Measurements from ENCODE around the gene SCUBE1. TPM values are rescaled to one million over a fixed set of nuclear protein-coding genes. Genes with fewer than 3 reads are reported as not detected.
A peak's percentile ranks its signal among the peaks of the same experiment; 100 is the strongest.

SCUBE1 gene
- total and polyA plus RNA-seq, 2 donors from 2014 or later = 2.3 to 7.1 TPM

DNA sequence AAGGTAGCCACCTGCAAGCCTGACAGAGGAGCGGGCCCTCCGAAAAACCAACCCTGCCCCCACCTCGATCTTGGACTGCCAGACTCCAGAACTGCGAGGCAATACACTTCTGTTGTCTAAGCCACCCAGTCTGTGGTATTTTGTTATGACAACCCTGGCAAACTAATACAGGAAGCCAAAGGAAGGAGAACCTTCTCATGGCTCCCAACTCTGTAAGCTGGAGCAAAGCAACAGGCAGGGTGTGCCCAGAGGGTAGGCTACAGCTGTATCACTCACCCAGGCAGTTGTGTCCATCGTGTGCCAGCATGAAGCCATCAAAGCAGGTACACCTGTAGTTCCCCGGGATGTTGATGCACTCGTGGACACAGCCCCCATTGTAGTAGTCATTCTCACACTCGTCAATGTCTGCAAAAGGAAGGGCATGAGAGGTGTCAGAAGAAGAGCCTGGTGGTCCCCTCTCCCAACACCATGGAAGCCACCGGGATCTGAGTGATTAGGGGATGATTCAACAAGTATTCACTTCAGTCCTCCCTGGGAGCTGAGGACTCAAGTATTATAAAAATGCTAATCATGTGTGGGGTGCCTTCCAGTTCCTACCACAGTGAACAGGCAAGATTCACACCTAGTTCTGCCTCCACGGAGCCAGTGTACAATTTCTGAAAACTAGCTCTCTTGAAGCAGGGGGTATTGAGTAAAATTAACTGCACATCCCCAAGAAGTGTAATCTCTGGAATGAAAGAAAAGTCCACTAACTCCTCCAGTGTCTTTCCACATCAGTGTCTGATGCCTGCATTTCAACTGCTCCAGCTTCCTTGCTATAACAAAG, 23.3 kb downstream of the SCUBE1 start:
- H3K36me3 ChIP-seq (ENCODE audit: control insufficient read depth in 2 of 3, insufficient read depth in 3 of 3, low read length in 3 of 3) = no peaks in the 10 kb centered on the region
- H3K27me3 ChIP-seq (ENCODE audit: control insufficient read depth, insufficient read depth, low read length) = no peaks in the 10 kb centered on the region
- H3K27ac ChIP-seq (ENCODE audit: low read depth in 2 of 2, low read length in 2 of 2) = no peak overlapping the region
- TF ChIP-seq, protein P1, sequence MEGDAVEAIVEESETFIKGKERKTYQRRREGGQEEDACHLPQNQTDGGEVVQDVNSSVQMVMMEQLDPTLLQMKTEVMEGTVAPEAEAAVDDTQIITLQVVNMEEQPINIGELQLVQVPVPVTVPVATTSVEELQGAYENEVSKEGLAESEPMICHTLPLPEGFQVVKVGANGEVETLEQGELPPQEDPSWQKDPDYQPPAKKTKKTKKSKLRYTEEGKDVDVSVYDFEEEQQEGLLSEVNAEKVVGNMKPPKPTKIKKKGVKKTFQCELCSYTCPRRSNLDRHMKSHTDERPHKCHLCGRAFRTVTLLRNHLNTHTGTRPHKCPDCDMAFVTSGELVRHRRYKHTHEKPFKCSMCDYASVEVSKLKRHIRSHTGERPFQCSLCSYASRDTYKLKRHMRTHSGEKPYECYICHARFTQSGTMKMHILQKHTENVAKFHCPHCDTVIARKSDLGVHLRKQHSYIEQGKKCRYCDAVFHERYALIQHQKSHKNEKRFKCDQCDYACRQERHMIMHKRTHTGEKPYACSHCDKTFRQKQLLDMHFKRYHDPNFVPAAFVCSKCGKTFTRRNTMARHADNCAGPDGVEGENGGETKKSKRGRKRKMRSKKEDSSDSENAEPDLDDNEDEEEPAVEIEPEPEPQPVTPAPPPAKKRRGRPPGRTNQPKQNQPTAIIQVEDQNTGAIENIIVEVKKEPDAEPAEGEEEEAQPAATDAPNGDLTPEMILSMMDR (IDR thresholded peaks at IDR 0.05; ENCODE audit: borderline replicate concordance, extremely low read depth, insufficient read depth) = no peak
- H3K9ac ChIP-seq (ENCODE audit: low read length in 3 of 3) = no peak overlapping the region
- DNase-seq (no peak), FAIRE-seq (no peak)
- intact Hi-C loops (cut with DNase I) = no loop called here
- no peak overlapping the region for H3K4me3 ChIP-seq (ENCODE audit: low read length in 3 of 3)
- no peaks in the 10 kb centered on the region for H3K4me1 ChIP-seq (ENCODE audit: control insufficient read depth in 2 of 3, insufficient read depth in 2 of 3, low read depth in 1 of 3, low read length in 3 of 3)
- H3K9me3 ChIP-seq (ENCODE audit: control insufficient read depth in 2 of 3, insufficient read depth in 1 of 3, low read length in 3 of 3) = no peaks in the 10 kb centered on the region

DNA sequence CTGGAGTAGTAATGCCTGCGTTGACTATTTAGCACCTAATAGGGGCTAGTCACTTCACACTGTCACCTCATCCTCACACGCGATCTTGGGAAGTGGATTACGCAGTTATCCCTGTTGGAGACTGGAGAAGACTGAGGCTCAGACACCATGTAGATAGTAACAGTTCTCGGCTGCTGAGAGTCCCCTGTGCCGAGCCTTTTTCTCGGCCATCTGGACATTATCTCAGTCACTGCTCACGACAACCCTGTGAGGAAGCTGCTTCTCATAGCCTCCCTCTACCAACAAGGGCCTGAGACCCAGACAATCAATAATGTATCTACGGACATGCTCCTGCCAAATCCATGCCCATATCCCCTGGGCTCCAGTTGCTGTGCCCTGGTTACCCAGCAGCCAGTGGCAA, 25.9 kb downstream of the SCUBE1 start:
- no peak overlapping the region for H3K4me3 ChIP-seq (ENCODE audit: low read length in 3 of 3)
- FAIRE-seq (no peak), DNase-seq (no peak)
- H3K27ac ChIP-seq (ENCODE audit: low read depth in 2 of 2, low read length in 2 of 2) = no peak overlapping the region
- H3K27me3 ChIP-seq (ENCODE audit: control insufficient read depth, insufficient read depth, low read length) = no peaks in the 10 kb centered on the region
- intact Hi-C loops (cut with DNase I) = no loop called here
- H3K4me1 ChIP-seq (ENCODE audit: control insufficient read depth in 2 of 3, insufficient read depth in 2 of 3, low read depth in 1 of 3, low read length in 3 of 3) = peaks cover 0 to 2% (median 0%) of the 10 kb centered on the region in 3 donors
- no peak overlapping the region for H3K9ac ChIP-seq (ENCODE audit: low read length in 3 of 3)
- no peaks in the 10 kb centered on the region for H3K36me3 ChIP-seq (ENCODE audit: control insufficient read depth in 2 of 3, insufficient read depth in 3 of 3, low read length in 3 of 3)
- TF ChIP-seq, protein P1 (IDR thresholded peaks at IDR 0.05; ENCODE audit: borderline replicate concordance, extremely low read depth, insufficient read depth) = no peak
- no peaks in the 10 kb centered on the region for H3K9me3 ChIP-seq (ENCODE audit: control insufficient read depth in 2 of 3, insufficient read depth in 1 of 3, low read length in 3 of 3)

DNA sequence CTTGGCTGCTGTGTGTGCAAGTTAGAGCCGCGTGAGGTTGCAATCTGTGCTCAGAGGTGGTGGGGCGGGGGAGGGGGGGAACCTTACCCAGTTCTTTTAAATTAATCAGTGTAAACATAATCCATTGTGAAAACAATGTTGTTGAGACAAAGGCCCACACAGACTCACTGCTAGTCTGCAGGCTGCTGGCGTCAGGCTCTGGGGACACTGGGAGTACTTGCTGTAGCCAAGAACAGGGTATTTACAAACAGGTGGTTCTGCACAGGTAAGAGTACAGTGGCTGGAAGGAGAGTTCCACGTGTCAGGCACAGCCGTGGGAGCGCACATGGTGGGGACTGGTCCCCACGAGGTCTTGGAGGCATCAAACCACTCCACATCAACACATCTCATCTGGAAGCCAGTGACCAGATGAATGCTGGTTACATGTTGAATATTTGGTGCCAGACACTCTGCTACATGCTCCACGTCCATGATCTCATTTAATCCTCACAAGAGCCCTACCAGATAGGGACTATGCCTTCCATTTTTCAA, 27.4 kb downstream of the SCUBE1 start:
- DNase-seq (no peak), FAIRE-seq (no peak)
- H3K9ac ChIP-seq (ENCODE audit: low read length in 3 of 3) = no peak overlapping the region
- H3K36me3 ChIP-seq (ENCODE audit: control insufficient read depth in 2 of 3, insufficient read depth in 3 of 3, low read length in 3 of 3) = no peaks in the 10 kb centered on the region
- peaks cover 0 to 2% (median 0%) of the 10 kb centered on the region in 3 donors for H3K4me1 ChIP-seq (ENCODE audit: control insufficient read depth in 2 of 3, insufficient read depth in 2 of 3, low read depth in 1 of 3, low read length in 3 of 3)
- no peaks in the 10 kb centered on the region for H3K27me3 ChIP-seq (ENCODE audit: control insufficient read depth, insufficient read depth, low read length)
- TF ChIP-seq, protein P1 (IDR thresholded peaks at IDR 0.05; ENCODE audit: borderline replicate concordance, extremely low read depth, insufficient read depth) = no peak
- intact Hi-C loops (cut with DNase I) = no loop called here
- peak overlapping the region in 1 of 2 donors; percentile 41 for H3K27ac ChIP-seq (ENCODE audit: low read depth in 2 of 2, low read length in 2 of 2)
- H3K4me3 ChIP-seq (ENCODE audit: low read length in 3 of 3) = no peak overlapping the region
- no peaks in the 10 kb centered on the region for H3K9me3 ChIP-seq (ENCODE audit: control insufficient read depth in 2 of 3, insufficient read depth in 1 of 3, low read length in 3 of 3)

Data from kidney (tissue), 14 donors.